ENCODE data around the gene PTGR1.

DNA sequence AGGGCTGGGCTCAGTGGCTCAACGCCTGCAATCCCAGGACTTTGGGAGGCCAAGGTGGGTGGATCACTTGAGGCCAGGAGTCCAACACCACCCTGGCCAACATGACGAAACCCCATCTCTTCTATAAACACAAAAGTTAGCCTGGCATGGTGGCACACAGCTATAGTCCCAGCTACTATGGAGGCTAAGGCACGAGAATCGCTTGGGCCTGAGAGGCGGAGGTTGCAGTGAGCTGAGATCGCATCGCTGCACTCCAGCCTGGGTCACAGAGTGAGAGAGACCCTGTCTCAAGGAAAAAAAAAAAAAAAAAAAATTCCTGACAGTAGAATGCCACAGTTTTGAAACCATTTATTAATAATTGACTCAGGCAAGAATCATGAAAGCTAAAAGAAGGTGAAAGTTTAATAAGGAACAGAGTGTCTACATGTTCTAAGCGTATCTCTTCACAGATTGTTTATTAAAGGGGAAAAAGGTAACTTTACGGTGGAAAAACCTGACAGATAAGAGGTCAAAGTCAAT, 5.7 kb upstream of the PTGR1 start:
- TF ChIP-seq ESRRA (CRISPR knock-in tag; IDR thresholded peaks at IDR 0.05; ENCODE audit: borderline replicate concordance) (no peak), RELA (CRISPR knock-in tag; IDR thresholded peaks at IDR 0.05; ENCODE audit: borderline replicate concordance) (no peak), PREB (CRISPR knock-in tag; IDR thresholded peaks at IDR 0.05; ENCODE audit: borderline replicate concordance) (no peak), ETV6 (CRISPR knock-in tag; IDR thresholded peaks at IDR 0.05) (no peak)
- TF ChIP-seq, protein P1, sequence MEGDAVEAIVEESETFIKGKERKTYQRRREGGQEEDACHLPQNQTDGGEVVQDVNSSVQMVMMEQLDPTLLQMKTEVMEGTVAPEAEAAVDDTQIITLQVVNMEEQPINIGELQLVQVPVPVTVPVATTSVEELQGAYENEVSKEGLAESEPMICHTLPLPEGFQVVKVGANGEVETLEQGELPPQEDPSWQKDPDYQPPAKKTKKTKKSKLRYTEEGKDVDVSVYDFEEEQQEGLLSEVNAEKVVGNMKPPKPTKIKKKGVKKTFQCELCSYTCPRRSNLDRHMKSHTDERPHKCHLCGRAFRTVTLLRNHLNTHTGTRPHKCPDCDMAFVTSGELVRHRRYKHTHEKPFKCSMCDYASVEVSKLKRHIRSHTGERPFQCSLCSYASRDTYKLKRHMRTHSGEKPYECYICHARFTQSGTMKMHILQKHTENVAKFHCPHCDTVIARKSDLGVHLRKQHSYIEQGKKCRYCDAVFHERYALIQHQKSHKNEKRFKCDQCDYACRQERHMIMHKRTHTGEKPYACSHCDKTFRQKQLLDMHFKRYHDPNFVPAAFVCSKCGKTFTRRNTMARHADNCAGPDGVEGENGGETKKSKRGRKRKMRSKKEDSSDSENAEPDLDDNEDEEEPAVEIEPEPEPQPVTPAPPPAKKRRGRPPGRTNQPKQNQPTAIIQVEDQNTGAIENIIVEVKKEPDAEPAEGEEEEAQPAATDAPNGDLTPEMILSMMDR (IDR thresholded peaks at IDR 0.05), result no peak

All from WTC11 (cell line).